Brain pericyte (primary cell): ENCODE results near the gene VIPR1.

Experiments
- DNase-seq: peaks from one replicate; pipeline ENCODE4 v3.0.0-alpha.2; 2012; ENCODE audit warnings: low read depth, low spot score

The VIPR1 gene, protein sequence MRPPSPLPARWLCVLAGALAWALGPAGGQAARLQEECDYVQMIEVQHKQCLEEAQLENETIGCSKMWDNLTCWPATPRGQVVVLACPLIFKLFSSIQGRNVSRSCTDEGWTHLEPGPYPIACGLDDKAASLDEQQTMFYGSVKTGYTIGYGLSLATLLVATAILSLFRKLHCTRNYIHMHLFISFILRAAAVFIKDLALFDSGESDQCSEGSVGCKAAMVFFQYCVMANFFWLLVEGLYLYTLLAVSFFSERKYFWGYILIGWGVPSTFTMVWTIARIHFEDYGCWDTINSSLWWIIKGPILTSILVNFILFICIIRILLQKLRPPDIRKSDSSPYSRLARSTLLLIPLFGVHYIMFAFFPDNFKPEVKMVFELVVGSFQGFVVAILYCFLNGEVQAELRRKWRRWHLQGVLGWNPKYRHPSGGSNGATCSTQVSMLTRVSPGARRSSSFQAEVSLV

DNA sequence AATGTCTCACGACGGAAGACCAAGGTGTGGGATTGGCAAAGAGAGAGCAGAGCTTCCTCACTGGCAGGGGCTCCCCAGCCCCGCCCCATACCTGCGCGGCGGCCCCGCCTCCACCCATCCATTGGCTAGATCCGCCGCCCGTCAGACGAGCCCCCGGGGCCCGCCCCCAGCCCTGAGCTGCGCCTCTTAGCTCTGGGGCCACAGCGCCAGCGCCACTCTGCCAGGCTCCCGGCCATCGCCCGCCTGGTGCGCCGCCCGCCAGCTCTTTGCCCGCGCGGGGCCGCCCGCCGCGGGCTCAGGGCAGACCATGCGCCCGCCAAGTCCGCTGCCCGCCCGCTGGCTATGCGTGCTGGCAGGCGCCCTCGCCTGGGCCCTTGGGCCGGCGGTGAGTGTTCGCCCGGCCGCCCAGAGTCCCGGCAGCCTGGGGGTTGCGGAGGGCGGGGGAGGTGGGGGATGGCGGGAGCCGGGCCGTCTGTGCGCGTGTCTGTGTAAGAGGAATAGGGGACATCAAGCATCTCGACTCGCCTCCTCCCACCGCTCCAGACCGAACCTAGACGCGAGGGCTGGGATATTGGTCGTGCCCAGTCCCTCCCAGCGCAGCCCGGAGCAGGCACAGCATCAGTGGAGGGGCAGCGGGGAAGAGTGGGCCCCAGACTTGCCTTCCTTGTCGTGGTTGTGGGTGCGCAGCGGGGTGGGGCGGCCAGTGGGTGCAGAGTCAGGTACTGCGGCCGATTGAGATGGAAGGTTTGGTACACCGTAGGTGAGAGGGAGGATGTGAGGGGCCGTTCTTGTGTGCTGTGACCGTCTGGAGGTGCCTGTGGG, at the start of gene VIPR1:
Gene VIPR1, plus strand, starts transcription at position 215 of the 822 bp plus-strand sequence. Its CDS starts 93 bp downstream, at position 308.
- no peak for DNase-seq

DNA sequence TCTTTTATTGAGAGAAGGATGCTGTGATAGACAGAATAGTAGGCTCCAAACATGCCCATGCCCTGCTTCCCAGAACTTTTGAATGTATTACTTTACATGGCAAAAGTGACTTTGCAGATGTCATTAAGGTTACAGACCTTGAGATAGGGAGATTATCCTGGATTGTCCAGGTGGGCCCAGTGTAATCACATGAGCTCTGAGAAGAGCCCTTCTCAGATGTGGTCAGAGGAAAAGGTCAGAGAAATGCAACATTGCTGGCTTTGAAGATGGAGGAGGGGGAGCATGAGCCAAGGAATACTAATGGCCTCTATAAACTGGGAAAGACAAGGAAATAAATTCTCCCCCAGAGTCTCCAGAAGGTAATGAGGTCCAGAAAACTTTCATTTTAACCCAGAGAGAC, 46.2 kb upstream of the VIPR1 start:
- no peak for DNase-seq

DNA sequence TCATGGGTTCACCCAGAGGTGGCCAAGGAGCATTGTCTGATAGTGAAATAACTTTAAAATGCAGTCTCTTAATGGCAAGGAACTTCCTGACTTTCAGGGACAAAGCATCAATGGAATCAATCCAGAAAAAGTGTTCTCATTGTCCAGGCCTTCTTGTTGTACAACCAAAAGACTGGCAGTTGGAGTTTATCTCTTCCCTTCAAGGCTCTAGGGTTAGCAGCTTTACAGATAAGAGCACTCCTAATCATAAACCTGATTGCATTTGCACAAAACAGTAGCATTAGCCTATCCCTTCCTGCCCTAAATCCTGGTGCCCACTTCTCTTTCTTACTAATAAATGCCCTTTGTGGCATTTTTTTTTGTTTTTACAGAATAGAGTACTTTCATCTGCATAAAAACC, 43.3 kb upstream of the VIPR1 start:
- no peak for DNase-seq

GRCh38 chr3:42461762-42462161, 40.7 kb upstream of the VIPR1 start:
- no peak for DNase-seq

DNA sequence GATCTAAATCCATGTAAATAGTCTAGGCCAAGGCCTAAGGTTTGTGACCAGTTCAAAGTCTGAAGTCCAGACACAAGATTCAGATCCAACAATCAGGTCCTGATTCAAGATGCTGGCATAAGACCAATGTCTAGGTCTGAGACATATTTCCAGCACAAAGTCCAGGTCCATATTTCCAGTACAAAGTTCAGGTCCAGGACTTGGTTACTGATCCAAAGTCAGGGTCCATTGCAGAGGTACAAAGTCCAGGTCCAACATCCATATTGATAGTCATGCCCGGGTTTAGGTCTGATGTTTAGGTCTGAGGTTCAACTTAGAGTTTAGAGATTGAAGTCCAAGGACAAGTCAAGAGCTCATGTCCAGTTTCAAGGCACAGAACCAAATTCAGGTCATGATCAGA, 39.4 kb upstream of the VIPR1 start:
- DNase-seq = no peak

- no peak for DNase-seq
Measured at GRCh38 chr3:42468111-42468510, 34.3 kb upstream of the VIPR1 start.

DNA sequence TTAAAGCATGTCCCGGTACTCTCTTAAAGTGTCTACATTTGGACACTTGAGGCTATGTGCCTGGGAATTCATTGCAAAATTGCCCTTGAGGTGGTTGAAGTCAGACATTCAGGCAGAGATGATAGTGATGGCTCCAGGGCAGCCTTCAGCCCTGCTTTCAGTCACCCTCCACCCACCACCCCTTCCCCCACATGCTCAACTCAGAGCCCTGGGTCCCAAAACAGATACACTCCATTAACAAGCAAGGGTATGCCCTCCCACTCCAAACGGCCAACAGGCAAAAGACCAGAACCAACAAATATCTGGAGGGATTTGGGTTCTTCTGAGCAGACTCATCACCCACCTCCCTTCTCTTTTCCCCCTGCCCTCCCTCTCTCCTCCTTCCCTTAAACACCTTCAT, 29.9 kb upstream of the VIPR1 start:
- no peak for DNase-seq

DNA sequence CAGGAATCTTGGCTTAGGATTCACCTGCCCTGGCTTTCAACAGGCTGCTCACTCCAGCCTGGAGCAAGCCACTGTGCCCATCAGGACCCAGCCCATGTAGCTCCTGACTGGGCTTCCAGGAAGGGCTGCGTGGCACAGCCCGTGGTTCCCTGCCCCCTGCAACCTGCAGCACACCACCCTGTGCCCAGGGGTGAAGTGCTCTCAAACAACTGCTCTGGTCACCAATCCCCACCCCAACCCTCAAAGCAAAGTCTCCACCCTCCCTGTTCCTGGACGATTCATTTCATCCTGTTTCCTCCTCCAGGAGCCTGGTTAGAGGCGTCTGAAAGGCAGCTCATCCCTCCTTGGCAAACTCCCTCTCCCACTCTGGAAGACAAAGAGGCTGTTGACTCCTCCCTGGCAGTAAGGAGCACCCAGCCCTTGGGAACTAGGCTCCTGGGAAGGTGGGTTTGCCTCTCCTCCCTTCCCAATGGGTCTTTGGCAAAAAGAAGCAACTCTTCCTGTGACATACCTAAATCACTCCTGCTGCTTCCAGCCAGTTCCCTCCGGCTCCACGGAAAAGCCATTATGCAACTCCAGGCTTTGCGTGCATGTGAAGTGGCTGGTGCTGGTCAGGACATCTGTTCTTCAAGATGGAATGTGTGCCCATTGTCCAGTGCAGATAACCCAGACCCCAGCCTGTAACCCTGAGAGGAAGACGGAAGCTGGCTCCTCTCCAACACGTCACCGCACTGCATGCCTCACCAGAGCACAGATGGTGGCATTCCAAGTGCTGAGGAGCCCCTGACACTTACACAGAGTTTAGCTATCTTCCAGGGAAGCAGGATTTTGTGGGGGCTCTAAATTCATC, 29.1 kb upstream of the VIPR1 start:
- no peak for DNase-seq

- no peak for DNase-seq
Measured at GRCh38 chr3:42476225-42477125, 26.0 kb upstream of the VIPR1 start.

- no peak for DNase-seq
Measured at GRCh38 chr3:42477696-42478095, 24.7 kb upstream of the VIPR1 start.

- no peak for DNase-seq
Measured at GRCh38 chr3:42478830-42479229, 23.6 kb upstream of the VIPR1 start.

- DNase-seq = no peak
Measured at GRCh38 chr3:42486814-42487565, 15.5 kb upstream of the VIPR1 start.

DNA sequence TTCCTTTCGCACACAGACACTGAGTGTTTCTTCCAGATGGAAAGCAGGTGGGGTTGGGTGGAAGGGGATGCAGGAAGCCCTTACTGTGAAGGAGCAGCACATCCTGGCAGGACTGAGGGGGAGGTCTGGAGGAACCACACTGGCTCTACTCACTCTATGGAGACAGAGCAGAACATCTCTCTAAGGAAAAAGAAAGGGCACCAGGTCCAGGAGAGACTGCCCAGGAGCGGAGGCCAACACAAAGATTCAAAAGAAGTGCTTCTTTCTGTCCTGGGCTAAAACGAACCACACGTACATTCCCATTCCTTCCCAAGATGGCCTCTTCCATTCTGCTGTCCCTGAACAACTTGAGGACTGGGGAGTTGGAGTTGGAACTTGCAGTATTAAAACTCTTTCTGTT, 13.8 kb upstream of the VIPR1 start:
- DNase-seq = no peak

DNA sequence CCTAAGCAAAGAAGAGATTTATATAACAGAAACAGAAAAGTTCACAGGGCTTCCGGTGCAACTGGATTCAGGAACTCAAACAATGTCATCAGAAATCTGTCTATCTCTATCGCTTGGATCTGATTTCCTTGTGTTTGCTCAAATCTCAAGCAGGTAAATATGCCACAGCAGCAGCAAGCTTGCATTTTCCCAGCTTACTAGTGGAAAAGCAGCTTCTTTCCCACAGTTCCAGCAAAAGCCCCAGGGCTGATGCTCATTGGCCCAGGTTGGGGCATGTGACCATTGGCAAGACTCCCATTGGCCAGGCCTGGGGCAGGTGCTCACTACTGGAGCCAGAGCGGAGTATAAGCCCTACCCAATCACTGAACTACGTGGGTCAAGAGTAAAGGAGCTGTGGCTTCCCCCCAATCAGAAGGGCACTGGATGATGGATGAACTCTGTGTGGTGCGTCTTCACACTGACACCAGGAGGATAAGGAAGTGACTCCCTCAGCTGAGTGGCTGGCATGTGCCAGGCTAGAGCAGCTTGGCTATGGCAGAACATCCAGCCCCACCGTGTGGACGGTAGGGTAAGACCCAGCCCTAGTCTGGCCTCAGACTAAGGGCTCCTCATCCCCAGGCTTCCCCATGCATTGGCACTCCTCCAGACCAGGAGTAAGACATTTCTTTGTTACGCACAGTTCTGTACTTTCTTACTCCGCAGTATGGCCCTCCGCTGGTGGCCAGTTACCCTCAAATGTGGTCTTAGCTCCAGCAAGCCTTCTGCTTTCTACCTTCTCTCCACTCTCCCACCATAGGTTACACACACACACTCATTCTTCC, 13.1 kb upstream of the VIPR1 start:
- no peak for DNase-seq

DNA sequence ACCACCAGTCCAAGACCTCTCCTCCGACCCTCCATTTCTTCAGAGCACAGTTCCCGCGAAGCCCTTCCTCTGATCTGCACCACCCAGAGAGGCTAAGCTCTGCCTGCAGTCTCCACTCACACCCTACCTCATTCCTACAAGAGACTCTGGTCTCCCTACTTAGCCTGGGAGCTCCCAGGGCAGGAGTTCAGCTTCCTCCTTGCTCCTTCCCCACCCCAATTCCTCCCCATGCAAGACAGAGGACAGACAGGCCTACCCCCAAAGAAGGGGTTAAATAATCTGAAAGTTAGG, 12.6 kb upstream of the VIPR1 start:
- DNase-seq = no peak

GRCh38 chr3:42490243-42490642, 12.2 kb upstream of the VIPR1 start:
- no peak for DNase-seq

DNA sequence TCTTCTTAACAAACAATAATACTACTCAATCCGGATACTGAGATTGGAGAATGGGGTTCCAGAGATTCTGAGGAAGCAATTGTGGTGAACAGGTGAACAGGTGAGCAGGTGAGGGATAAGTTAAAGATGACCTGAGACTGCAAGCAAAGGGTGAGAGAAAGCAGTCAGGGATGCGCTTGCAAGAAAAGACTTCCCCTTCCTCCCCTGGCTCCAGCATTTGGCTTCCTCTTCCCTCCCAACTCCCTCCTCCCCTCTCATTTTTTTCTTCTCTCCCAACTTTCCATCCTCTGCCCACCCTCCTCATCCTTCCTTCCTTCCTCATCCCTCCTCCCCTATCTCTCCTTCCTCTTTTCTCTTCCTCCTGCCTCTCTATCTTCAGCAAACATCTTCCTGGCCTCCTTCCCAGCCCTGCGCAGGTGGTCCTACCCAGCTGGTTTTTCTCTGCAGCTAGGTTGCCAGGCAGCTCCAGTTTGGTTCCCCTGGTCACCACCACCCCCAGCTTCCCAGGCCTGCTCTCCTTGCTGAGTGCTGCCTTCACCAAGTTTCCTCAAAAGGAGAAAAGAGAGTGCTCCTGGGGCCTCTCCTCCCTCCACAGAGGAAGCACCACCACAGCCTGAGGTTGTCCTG, 10.4 kb upstream of the VIPR1 start:
- DNase-seq = no peak

- no peak for DNase-seq
Measured at GRCh38 chr3:42492508-42493080, 9.8 kb upstream of the VIPR1 start.
